HepG2 (cell line): ENCODE results near the gene GRIA2. TPM values are rescaled to one million over a fixed set of nuclear protein-coding genes. Genes with fewer than 3 reads are reported as not detected.

ENCODE experiments used
- ATAC-seq: fragments of 200-7000 bp; cut with Tn5 transposase; 3 replicates; pipeline ENCODE4 v1.9.1; 2020; ENCODE audit warnings: mild to moderate bottlenecking, moderate library complexity
- BruUV-seq: library from RNA; stranded (reverse); fragments of 400-500 nt; replicated peaks from 2 replicates; lab custom pipeline; 2021; lab: Mats Ljungman, UMichigan
- CTCF ChIA-PET: fragments of 300-600 bp; formaldehyde crosslinking; extraction: SDS; loops from one replicate; lab custom pipeline; 2021; ENCODE audit warnings: low total read pairs, inconsistent platforms, low intra/inter-chr PET ratio; lab: Yijun Ruan, JAX
- POLR2A ChIA-PET: fragments of 350-600 bp; sonication (Branson Sonifier 250); formaldehyde crosslinking; loops from one replicate; lab custom pipeline; 2020; ENCODE audit warnings: antibody characterized with exemption, inconsistent platforms; lab: Yijun Ruan, JAX
- DNase-seq: peaks from one replicate; pipeline ENCODE4 v3.0.0-alpha.2; 2015; ENCODE audit warnings: low spot score
- FAIRE-seq: peaks from 3 replicates; lab custom pipeline; 2011; peaks lifted over from hg19 to GRCh38; lab: Jason Lieb, UNC
- H2AFZ ChIP-seq: one replicate; pipeline ENCODE4 v1.6.1; 2011; ENCODE audit warnings: low read length, inconsistent platforms
- H3K27ac ChIP-seq: fragments of 300-600 bp; 3 replicates; pipeline ENCODE4 v1.8.0; 2011; ENCODE audit warnings: mixed run types, mild to moderate bottlenecking, mixed read lengths, low read length, inconsistent platforms; ENCODE audit not compliant: insufficient read depth; ENCODE audit errors: extremely low read length
- H3K27me3 ChIP-seq, 2 experiments: fragments of 200-600 bp in 1 of 2; 2 replicates in 1 of 2; 3 replicates in 1 of 2; pipeline versions ENCODE4 v1.6.0 to v1.8.0; 2011; ENCODE audit warnings: low read length in 2 of 2, mild to moderate bottlenecking in 2 of 2, moderate library complexity in 2 of 2, inconsistent platforms in 1 of 2; ENCODE audit not compliant: insufficient read depth in 2 of 2, control insufficient read depth in 1 of 2
- H3K36me3 ChIP-seq, 2 experiments: fragments of 200-600 bp in 1 of 2; replicated peaks in 1 of 2; 2 replicates in 1 of 2; 3 replicates in 1 of 2; pipeline versions ENCODE4 v1.5.1 to v1.8.0; 2011; ENCODE audit warnings: low read length in 2 of 2, inconsistent platforms in 1 of 2; ENCODE audit not compliant: insufficient read depth in 2 of 2, control insufficient read depth in 1 of 2
- H3K4me1 ChIP-seq: 2 replicates; pipeline ENCODE4 v1.5.1; 2012; ENCODE audit warnings: low read length, inconsistent platforms; ENCODE audit not compliant: insufficient read depth
- H3K4me2 ChIP-seq: 2 replicates; pipeline ENCODE4 v1.6.0; 2011; ENCODE audit warnings: low read depth, low read length, inconsistent platforms
- H3K4me3 ChIP-seq, 3 experiments: fragments of 200-600 bp in 1 of 3; sonication (generic), shearing (Covaris generic) in 1 of 3; replicated peaks in 1 of 3; 2 replicates each; pipeline ENCODE4 v1.5.1; 2011 to 2016; ENCODE audit warnings: low read length in 3 of 3, inconsistent platforms in 2 of 3, low read depth in 2 of 3, mild to moderate bottlenecking in 2 of 3, control low read depth in 1 of 3, mixed read lengths in 1 of 3; ENCODE audit not compliant: insufficient read depth in 1 of 3
- H3K79me2 ChIP-seq: one replicate; pipeline ENCODE4 v1.6.1; 2011; ENCODE audit warnings: low read length, inconsistent platforms; ENCODE audit not compliant: insufficient read depth
- H3K9ac ChIP-seq: 2 replicates; pipeline ENCODE4 v1.6.0; 2011; ENCODE audit warnings: mild to moderate bottlenecking, low read depth, low read length, inconsistent platforms; ENCODE audit not compliant: insufficient read depth
- H3K9me3 ChIP-seq: 2 replicates; pipeline ENCODE4 v1.5.1; 2012; ENCODE audit warnings: mild to moderate bottlenecking, low read length
- H4K20me1 ChIP-seq: 2 replicates; pipeline ENCODE4 v1.6.0; 2011; ENCODE audit warnings: inconsistent platforms, mild to moderate bottlenecking, low read length, moderate library complexity; ENCODE audit not compliant: insufficient read depth
- DR1 ChIP-seq: sonication (generic); formaldehyde crosslinking; IDR thresholded peaks from 2 replicates; pipeline ENCODE4 v1.8.0; 2021; ENCODE audit warnings: mild to moderate bottlenecking, missing genetic modification reagents, inconsistent platforms
- FIP1L1 ChIP-seq: fragments of 200-400 bp; formaldehyde crosslinking; IDR thresholded peaks from 2 replicates; pipeline ENCODE4 v1.6.1; 2018; ENCODE audit warnings: low read depth, mild to moderate bottlenecking, low read length, moderate library complexity, borderline replicate concordance; ENCODE audit not compliant: insufficient read depth
- FOXK2 ChIP-seq: fragments of 450-650 bp; IDR thresholded peaks from 2 replicates; pipeline ENCODE4 v1.6.1; 2016
- FOXO1 ChIP-seq: sonication (generic); formaldehyde crosslinking; IDR thresholded peaks from 2 replicates; pipeline ENCODE4 v1.4.0; 2020; ENCODE audit warnings: missing genetic modification reagents
- GABPA ChIP-seq, 2 experiments: IDR thresholded peaks; 2 replicates each; pipeline ENCODE4 v1.6.1; 2011 to 2016; ENCODE audit warnings: low read depth in 2 of 2, low read length in 1 of 2, missing biosample characterization in 1 of 2, missing genetic modification characterization in 1 of 2
- HNRNPUL1 ChIP-seq: fragments of 200-400 bp; formaldehyde crosslinking; IDR thresholded peaks from 2 replicates; pipeline ENCODE4 v1.6.1; 2017; ENCODE audit warnings: low read depth, mild to moderate bottlenecking, low read length, moderate library complexity
- ISL2 ChIP-seq: sonication (generic); formaldehyde crosslinking; IDR thresholded peaks from 2 replicates; pipeline ENCODE4 v1.5.0; 2020; ENCODE audit warnings: missing genetic modification reagents
- NR2F1 ChIP-seq, 2 experiments: fragments of 450-650 bp in 1 of 2; formaldehyde crosslinking in 1 of 2; IDR thresholded peaks; 2 replicates each; pipeline versions ENCODE4 v1.5.0 to v1.6.1; 2016 to 2020; ENCODE audit warnings: mild to moderate bottlenecking in 1 of 2, missing compliant biosample characterization in 1 of 2, missing genetic modification reagents in 1 of 2, moderate library complexity in 1 of 2
- PBX3 ChIP-seq: sonication (generic); formaldehyde crosslinking; IDR thresholded peaks from 2 replicates; pipeline ENCODE4 v1.8.1; 2023; ENCODE audit warnings: missing genetic modification reagents, inconsistent platforms, borderline replicate concordance
- RERE ChIP-seq: IDR thresholded peaks from 2 replicates; pipeline ENCODE4 v1.6.1; 2016; ENCODE audit warnings: low read depth, missing genetic modification reagents, missing compliant biosample characterization
- UBTF ChIP-seq: sonication (generic); formaldehyde crosslinking; IDR thresholded peaks from 2 replicates; pipeline ENCODE4 v1.4.0; 2020; ENCODE audit warnings: mild to moderate bottlenecking, missing genetic modification reagents
- ZNF251 ChIP-seq: sonication (generic); formaldehyde crosslinking; IDR thresholded peaks from 2 replicates; pipeline ENCODE4 v1.9.0; 2021; ENCODE audit warnings: mild to moderate bottlenecking, missing genetic modification reagents
- ZNF547 ChIP-seq: sonication (generic); formaldehyde crosslinking; IDR thresholded peaks from 2 replicates; pipeline ENCODE4 v1.5.1; 2020; ENCODE audit warnings: mild to moderate bottlenecking, missing genetic modification reagents
- ZNF562 ChIP-seq: sonication (generic); formaldehyde crosslinking; IDR thresholded peaks from 2 replicates; pipeline ENCODE4 v1.8.0; 2022; ENCODE audit warnings: missing genetic modification reagents, borderline replicate concordance
- WGBS: methylation state at CpG from one replicate; pipeline ENCODE4 v1.1.6; 2017; ENCODE audit warnings: low lambda C conversion rate; 5-methylcytosine and 5-hydroxymethylcytosine counted together
- in situ Hi-C: cut with HindIII; loops from 2 replicates; pipeline ENCODE4 v1.10.0; 2017; ENCODE audit warnings: low pct_unique_long_range_greater_than_20kb; ENCODE audit not compliant: extremely low pct_ligation_motif_present
- intact Hi-C: fragments of 100-400 bp; cut with micrococcal nuclease; formaldehyde crosslinking; loops from one replicate; pipeline ENCODE4 v1.10.0; 2022; ENCODE audit not compliant: unreplicated experiment
- polyA plus RNA-seq, 8 experiments: library from polyadenylated mRNA; depleted of rRNA in 3 of 8; stranded (reverse) in 7 of 8; unstranded in 1 of 8; fragments of >200 nt; fragmentation: Illumina TruSeq in 4 of 8; extraction: Trizol in 4 of 8; gene quantifications; 2 replicates each; pipeline versions ENCODE4 v1.2.1 to v1.2.3, GENCODE V29; 2011 to 2016; ENCODE audit warnings: low read depth in 4 of 8, missing spikeins in 1 of 8, mixed read lengths in 1 of 8; ENCODE audit not compliant: insufficient read depth in 1 of 8
- total RNA-seq, 5 experiments: library from RNA; depleted of rRNA; stranded (reverse); fragments of >200 nt; fragmentation: Illumina TruSeq; extraction: Trizol; gene quantifications; 2 replicates each; pipeline ENCODE4 v1.2.3, GENCODE V29; 2016; ENCODE audit warnings: low read depth in 1 of 5

The GRIA2 gene
- total and polyA plus RNA-seq, 2 of the 13 experiments (the other 11 are each of a cell fraction or from before 2014, with no cell fraction given) = not detected

- DNase-seq = no peak
- no peak for FAIRE-seq
- CTCF ChIA-PET = no interaction called here
- Histone ChIP-seq H3K36me3 (no peaks in the 10 kb centered on the region), H3K4me3 (no peak overlapping the region), H3K27ac (no peak overlapping the region), H2AFZ (no peak overlapping the region), H3K9ac (no peak overlapping the region), H4K20me1 (peaks cover 4% of the 10 kb centered on the region; the same call in 1 of the 2 replicates), H3K4me2 (no peak overlapping the region), H3K9me3 (no peaks in the 10 kb centered on the region), H3K27me3 (peaks cover 0 to 4% of the 10 kb centered on the region in 2 experiments; a peak in 2 of 5 replicates), H3K4me1 (no peaks in the 10 kb centered on the region), H3K79me2 (no peaks in the 10 kb centered on the region)
- BruUV-seq = no TSS peak
- in situ Hi-C loops = loop anchor here (5.0 kb wide), 1 partner anchor 755 kb away; no protein-coding TSS in a partner anchor
- POLR2A ChIA-PET = no interaction called here
- intact Hi-C loops = no loop called here
- no peak for ATAC-seq
- 42% methylated on average over 38 of the region's 59 CpGs for WGBS
- no peak for TF ChIP-seq FOXK2
- TF ChIP-seq FIP1L1 = no peak
- TF ChIP-seq HNRNPUL1 = no peak
- no peak for TF ChIP-seq ZNF251
- TF ChIP-seq DR1 (CRISPR knock-in tag) = no peak
- no peak for TF ChIP-seq NR2F1 (CRISPR knock-in tag; IDR thresholded peaks at IDR 0.05)
- TF ChIP-seq UBTF (CRISPR knock-in tag) = no peak
- TF ChIP-seq ZNF562 = no peak
- TF ChIP-seq FOXO1 = no peak
- TF ChIP-seq PBX3 (CRISPR knock-in tag) = no peak
- TF ChIP-seq ZNF547 = no peak
- no peak for TF ChIP-seq ISL2 (CRISPR knock-in tag)
- TF ChIP-seq GABPA (IDR thresholded peaks at IDR 0.05; ENCODE audit: low read depth, low read length) = no peak
- TF ChIP-seq GABPA (CRISPR knock-in tag; IDR thresholded peaks at IDR 0.05; ENCODE audit: low read depth) = no peak
- no peak for TF ChIP-seq RERE (CRISPR knock-in tag)
Measured at GRCh38 chr4:157221895-157222770, 1.6 kb downstream of the GRIA2 start.
